Uterus (tissue), 2 donors: Measurements from ENCODE around the gene SLC25A18.

Experiments
- CTCF ChIP-seq, 4 experiments: fragments of 200-600 bp in 2 of 4; fragments of 450-650 bp in 2 of 4; sonication (generic) in 2 of 4; IDR thresholded peaks; one replicate each; pipeline ENCODE4 v1.5.1; 2016 to 2019; ENCODE audit warnings: antibody characterized with exemption in 4 of 4, mild to moderate bottlenecking in 2 of 4, moderate library complexity in 1 of 4
- POLR2A ChIP-seq, 2 donors: fragments of 450-650 bp; IDR thresholded peaks; one replicate each; pipeline ENCODE4 v1.6.1; 2016; ENCODE audit warnings: antibody characterized with exemption in 2 of 2, mild to moderate bottlenecking in 1 of 2, moderate library complexity in 1 of 2

- no peak for TF ChIP-seq POLR2A (IDR thresholded peaks at IDR 0.05)
- TF ChIP-seq CTCF (IDR thresholded peaks at IDR 0.05): no peak
These were observed 11.9 kb downstream of the SLC25A18 start for GRCh38 chr22:17575151-17575550.
